Cardiac ventricle fibroblast (primary cell): ENCODE results near the gene CSTB. TPM values are rescaled to one million over a fixed set of nuclear protein-coding genes. Genes with fewer than 3 reads are reported as not detected.

Source experiments
- total RNA-seq: library from RNA; depleted of rRNA; stranded (reverse); fragments of >200 nt; gene quantifications from 2 replicates; pipeline ENCODE4 v1.2.3, GENCODE V29; 2015

Gene CSTB, protein sequence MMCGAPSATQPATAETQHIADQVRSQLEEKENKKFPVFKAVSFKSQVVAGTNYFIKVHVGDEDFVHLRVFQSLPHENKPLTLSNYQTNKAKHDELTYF
- 18.4 and 21.5 TPM in 2 replicates for total RNA-seq

DNA sequence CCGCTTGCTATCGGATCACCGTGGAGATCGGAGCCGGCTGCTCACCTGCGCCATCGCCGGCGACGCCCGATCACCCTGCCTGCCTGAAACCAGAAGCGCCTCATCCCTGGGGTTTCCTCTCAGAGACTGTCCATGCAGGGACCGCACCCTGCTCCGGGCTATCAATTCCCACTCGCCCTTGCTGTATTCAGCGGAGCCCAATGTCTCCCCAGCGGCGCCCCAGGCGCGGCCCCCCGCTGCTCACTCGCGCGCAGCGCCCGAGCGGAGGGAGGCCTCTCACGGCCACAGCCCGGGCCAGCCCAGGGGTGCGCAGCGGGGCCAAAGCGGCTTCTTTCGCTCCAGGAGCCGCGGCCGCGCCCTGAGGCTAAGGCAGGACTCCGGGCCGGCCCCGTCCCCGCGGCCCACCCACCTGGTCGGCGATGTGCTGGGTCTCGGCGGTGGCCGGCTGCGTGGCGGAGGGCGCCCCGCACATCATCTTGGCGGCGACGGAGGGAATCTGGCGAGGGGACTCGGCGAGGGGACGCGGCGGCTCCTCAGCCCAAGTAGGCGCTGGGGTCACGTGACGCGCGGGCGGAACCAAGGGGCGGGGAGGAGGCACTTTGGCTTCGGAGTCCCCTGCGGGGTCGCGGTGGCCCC lies at the start of gene CSTB:
Gene CSTB (minus strand): TSS at position 514 of the 636 bp plus-strand sequence. CDS start 39 bp downstream, at position 475.

DNA sequence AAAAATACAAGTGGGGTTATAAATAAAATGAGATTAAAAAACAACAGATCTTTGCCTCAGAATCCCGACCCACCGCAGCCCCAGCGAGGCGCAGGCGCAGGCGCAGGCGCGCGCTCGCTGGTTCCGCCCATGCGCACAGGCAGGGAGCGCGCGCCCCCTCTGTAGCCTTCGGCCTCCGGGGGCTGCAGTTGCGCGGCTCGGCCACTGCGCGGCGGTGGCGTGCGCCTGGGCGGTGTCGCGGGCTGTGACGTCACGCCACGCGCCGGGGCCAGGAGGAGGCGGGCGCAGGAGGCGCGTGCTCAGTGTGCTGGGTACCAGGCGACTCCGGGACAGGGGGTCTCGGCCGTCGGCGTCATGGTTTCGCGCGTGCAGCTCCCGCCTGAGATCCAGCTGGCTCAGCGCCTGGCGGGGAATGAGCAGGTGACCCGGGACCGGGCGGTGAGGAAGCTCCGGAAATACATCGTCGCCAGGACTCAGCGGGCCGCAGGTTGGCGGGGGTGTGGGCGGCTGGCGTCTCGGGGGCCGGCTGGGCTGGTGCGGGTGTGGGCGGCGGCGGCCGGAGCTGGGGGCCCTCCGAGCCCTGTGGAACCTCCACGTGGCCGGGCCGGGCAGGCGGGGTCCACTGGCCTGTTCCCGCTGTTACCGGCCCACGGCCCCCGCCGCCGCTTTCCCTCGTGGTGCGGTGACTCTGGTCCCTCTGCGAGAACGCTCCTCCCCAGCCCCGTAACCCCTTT lies 13.3 kb upstream of the CSTB start, which contains the start of gene RRP1:
Gene RRP1 (plus strand): TSS at position 302 of the 734 bp plus-strand sequence. CDS start 53 bp downstream, at position 355.

Other genes with a start within 250 kb of the CSTB start
- gene HSF2BP, start 116.8 kb downstream of the CSTB start, total RNA-seq = 1.6 TPM in 1 of 2 replicates, not detected in the other
- gene RRP1B, start 116.7 kb downstream of the CSTB start, total RNA-seq = 16.3 and 18.7 TPM in 2 replicates
- gene PDXK, start 57.2 kb downstream of the CSTB start, total RNA-seq = 44.8 and 69.4 TPM in 2 replicates
- 12.8 and 15.3 TPM in 2 replicates for gene RRP1, start 13.3 kb upstream of the CSTB start, total RNA-seq
- gene AGPAT3, start 88.9 kb upstream of the CSTB start, total RNA-seq = 23.3 and 29.2 TPM in 2 replicates
- 16.0 TPM in 2 replicates for gene TRAPPC10, start 236.0 kb upstream of the CSTB start, total RNA-seq